ENCODE measurements around the gene NPAS3.

NPAS3 gene

DNA sequence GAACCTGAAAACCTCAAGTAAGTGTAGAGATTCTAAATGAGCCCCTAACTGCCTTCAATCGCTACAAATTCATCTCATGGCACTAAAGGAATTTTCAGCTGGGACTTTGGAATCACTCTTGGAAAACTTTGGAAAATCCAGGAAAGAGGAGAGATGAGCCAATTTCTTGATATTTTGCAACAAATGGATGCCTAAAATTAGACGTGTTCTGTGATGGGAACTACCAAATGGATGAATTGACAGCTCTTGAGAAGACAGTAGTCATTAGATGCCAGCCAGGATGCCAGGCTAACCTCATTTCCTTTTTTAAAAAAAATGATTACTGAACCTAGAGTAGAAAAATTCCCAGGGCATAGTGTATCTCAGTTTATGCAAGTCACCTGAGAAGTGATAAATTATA, 78.3 kb downstream of the NPAS3 start:
- DNase-seq = no peak

DNA sequence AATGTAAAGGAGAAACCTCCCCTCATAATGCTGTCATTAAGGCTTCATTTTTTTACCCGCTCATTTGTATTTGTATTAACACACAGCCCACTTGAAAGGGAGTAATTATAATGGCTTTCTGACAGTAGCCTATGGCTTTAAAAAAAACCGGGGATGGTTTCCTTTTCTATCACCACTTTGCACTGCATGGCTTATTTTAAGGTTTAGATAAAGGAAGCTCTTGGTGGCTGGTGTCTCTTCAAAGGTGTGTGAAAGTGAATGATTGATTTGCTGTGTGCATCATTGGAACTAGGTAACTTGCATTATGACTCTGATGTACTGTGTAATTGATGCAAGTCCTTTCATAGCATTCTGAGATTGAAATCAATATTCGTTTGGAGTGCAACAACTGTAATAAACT, 80.7 kb downstream of the NPAS3 start:
- no peak for DNase-seq

DNA sequence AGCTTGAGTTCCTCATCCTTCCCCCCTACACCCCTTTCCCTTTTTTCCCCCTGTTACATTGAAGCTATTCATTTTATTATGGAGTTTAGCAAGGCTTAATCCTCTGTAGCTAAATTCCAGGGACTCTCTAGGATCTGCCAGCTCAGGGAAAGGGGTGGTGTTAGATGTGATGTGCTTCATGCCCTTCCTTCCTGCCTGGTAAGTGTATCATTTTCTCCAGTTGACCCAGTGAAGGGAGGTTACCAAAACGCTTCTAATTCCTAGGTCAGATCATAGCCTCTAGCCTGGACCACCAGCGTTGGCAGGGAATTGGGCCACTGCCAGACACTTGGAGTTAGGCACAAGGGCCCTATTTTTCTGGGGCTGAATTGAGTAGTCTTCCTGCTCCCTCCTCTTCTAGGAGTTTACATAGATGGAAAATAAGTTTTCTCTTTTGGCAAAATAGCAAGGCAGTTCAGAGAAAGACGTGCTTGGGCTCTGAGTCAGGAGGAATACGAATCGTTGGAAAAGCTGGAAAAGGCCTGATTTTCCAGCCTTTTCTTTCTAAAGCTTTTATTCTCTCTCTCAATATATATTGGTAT, 88.3 kb downstream of the NPAS3 start:
- DNase-seq = no peak

DNA sequence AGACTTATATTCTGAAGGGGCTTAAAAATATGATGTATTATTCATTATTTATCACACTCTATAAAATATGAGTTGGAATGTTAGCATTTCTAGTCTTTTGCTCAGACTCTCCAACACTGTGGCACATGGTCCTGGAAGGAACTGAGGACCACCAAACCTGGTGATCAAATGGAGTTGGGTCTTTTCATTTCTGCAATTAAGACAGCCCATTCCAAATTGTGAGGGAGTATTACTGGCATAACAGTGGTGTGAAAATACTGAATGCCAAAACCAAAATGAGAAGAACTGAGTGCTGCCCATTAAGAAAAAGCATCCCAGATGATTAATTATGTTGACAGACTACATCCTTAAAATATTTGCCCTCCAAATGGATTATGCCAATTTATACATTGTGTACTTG, 90.8 kb downstream of the NPAS3 start:
- no peak for DNase-seq

DNA sequence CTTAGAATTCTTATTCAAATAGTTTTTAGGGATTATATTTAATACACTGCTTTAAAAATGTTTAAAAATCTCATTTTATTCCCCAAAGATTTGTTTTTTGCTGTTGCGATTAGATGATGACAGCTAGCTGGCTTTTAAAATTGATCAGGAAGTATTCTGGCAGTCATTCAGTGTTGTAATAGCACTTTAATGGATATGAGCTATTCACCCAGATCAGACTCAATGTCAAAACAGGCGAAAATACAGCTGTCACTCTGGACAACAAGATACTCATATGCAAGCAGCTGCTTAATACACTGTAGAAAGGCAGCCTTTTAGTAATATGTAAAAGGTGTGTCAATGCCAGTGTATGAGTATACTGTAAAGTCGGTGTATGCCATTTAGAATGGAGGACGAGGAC, 91.7 kb downstream of the NPAS3 start:
- no peak for DNase-seq

DNA sequence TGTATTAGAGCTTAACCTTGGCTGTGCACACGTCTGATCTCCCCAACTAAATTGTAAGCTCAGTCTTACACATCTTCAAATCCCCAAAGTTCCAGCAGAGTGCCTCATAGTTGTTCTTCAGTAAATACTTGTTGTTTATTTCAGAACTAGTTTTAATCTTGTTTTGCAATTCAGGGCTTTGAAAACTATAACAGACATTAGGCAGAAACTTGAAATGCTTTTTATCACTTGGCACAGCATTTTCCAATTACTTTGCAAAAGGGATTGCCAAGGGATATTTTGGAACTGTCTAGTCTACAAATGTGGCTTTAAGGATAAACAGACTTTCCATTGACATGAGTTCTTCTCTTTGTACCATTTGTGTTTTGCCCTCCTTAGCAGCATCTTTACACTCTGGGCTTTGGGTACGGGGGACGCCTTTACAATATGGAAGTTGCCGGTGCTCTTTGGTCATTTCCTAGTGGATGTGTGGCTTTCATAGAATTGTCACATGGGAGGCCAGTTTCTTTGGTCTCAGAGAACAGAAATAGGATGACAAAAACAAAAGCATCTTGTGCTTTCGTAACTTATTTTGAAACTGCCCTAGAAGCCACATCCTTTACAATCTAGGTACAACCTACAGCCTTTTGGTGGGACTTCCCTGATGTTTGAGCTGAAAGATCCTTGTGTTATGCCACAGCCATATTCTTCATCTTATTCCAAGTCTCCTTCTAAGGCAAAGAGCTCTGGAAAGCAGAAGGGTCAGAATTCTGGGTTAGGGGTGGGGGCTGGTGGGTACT, 96.9 kb downstream of the NPAS3 start:
- DNase-seq = no peak

DNA sequence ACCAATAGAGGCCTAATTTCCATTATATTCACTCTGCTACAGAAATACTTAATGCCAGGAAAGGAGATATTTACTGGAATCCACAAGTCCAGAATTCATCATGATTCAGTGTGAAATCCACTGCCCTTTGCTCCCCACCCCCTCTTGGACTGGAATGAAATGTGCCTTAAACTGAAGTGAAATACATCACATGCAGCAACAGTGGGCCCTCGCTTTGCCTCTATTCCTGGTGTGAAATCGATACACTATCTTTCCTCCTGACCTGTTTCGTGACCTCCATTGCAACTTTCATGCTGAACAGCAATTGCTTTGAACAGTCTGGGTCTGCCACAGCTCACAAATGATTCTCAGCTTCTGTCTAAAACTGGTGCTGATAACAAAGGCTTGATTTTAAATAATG, 100.6 kb downstream of the NPAS3 start:
- no peak for DNase-seq

DNA sequence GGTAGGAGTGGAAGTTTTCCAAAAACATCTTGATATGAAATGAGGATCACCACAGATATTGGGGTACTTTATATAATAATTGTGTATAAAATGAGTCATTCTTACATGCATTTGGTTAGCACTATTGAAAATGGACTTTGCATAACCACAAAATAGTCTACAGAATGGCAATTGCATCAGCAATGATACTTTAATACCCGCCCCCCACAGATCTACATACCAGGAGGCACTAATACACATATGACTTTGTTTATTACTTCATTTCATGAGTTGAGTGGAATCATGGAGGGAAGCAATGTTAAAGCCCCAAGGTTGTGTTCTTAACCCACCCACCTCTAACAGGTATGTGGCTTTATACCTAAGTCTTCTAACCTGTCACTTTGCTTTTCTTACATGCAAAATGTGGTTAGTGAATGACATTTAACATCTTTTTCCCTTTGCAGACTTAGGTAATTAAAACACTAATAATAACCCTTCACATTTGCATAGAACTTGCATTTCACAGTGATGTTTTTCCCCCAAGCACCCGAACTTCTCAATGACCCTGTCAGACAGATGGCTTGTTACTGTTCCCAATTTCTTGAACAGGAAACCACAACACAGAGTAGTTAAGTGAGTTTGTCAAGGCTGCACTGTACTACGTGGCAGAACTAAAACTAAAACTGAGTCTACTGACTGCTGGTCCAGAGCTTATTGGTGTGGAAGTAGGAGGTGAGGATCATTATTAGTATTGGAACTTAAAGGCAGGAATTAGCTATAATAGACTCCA, 101.9 kb downstream of the NPAS3 start:
- no peak for DNase-seq

DNA sequence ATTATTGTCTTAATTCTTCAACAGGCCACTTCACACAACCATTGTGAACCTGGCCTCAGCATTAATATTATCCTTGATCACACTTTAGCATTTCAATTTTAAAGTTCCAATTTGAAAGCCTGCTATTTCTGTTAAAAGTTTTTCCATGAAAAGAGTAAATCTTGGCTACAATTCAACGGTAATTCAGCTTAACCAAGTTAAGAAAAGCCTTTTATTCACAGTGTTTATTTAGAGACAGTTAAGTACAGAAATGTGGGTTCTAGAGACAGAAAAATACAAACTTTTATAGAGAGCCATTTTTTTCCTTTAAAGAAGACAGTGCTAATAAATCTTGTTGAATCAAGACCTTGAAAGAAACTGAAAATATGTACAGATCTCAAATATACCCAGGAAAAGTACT, 103.9 kb downstream of the NPAS3 start:
- no peak for DNase-seq

DNA sequence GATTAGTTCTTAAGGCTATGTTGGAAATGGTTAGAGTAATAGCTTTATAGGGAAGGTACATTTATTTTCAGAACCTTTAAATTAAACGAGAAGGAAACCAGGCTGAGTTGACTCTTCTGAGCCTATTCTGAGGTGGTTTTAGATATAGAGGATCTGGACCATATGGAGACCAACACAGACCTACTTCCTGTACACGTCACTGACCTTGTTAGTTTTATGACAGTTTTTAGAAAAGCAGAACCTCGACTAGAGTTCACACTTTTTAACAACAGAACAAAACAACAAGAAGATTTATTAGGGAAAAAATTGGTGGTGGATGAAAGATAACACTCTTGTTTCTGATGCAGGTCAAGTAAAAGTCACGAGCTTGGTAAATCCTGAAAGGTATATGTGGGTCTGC, 107.1 kb downstream of the NPAS3 start:
- no peak for DNase-seq

DNA sequence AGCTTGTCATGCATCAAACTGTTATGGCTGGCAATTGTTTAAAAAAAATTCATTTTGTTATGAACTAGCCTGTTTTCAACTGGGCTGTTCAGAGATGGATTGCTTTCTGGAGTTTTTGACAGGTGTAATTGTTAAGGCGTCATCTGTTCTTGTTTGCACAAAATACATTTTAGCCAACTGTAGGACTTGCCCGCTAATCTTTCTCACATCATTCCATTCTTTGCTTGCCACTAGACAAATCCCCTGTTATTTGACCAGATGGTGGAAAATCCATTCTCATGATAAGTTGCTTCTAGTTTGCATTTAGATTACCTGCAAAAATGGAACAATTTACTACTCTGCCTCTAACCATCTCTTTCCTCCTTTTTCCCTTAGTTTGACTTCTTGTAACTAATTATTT, 114.3 kb downstream of the NPAS3 start:
- DNase-seq = no peak

DNA sequence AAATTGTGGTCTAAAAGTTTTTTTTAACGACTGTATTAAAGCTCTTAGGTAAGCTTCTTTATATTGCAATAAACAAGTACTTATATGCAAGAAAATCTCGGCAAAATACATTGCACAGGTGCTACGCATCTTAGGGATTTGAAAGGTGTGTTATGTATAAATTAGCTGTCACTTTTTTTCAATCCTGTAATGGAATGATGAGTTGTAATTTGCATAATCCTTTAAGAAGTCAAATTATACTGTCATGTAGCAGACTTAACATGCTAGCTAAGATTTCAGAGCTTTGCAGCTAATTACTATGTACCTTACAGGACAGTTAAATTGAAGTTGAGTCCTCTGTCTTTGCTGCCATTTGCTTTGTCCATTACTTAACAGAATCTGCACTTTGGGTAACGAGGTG, 117.5 kb downstream of the NPAS3 start:
- DNase-seq = no peak

DNA sequence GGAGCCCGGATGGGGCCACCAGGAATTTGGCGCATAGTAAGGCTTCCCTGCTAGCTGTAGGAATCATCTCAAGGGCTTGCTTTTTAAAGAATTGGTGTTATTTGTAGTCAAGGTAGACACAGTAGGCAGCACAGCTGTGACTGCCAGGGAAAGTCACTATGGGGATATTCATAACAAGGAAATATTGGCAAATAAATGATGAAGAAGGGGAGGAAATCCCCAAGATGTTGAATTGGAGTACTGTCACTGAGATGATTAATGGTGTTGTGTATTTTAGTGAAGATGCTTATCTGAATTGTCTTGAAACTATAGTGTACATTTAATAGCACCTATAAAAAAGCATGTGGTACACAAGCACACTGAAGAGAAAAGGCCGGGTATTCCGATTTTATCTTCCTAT, 118.9 kb downstream of the NPAS3 start:
- no peak for DNase-seq

DNA sequence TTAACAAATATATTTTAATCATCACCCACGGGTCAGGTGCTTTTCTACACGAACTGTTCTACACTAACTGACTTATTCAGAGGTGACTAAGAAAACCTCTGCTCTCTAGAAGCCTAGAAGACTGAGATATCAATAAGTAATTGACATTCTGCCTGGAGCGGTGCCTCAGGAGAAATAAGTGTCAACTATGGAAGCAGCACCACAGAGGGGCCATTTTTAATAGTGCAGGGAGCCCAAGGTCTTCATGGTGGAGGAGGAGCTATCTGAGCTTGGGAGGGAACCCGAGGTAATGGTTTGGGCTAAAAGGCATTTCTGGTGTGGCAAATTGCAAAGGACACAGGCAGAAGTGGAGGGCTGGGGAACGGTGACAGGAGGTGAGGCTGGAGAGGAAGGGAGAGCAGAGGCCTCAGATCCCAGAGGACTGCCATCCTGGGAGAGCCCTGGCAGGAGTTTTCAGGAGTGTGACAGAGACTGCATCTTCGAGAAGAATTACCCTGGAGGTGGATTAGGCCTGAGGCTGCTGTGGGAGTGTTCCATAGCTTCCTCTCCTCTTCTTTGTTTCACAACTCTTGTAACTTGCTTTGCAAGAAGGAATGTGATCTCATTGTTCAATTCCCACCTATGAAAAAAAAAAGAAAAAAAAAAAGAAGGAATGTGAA, 123.1 kb downstream of the NPAS3 start:
- peak; percentile 71 for DNase-seq

DNA sequence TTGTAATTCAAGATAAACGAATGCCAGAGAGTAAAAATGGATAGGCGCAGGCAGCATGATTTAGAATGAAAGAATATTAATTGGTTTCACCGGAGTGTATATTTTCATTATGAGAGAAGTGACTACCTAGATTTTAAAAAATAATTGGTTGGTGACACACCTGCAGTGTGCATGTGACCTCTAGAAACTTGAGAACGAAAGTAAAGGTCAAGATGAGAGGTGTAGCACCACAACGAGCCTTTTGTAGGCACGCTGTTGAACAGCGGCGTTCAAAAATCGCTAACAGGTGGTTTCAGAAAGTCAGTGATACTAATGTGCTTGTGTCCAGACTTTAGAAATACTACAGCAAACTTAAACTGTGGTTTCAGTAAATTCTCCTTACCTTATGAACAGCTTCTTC, 123.8 kb downstream of the NPAS3 start:
- DNase-seq = no peak

DNA sequence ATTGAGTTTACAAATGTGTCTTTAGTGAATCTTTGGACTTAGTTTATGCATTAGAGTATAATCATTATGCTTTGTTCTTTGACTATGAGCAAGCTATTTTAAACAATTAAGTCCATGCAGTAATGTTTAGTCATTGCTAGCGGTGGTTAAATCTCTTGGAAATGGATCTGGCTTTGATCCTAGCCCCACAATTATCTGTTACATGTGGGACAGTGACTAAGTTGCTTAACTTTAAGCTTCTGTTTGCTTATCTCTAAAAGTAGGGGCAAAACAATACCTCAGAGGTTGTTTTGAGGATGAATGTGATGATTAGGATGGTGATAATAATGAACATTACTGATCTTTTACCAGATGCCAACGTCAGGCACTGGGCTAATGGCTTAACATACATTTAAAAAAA, 124.2 kb downstream of the NPAS3 start:
- peak; percentile 32 for DNase-seq

DNA sequence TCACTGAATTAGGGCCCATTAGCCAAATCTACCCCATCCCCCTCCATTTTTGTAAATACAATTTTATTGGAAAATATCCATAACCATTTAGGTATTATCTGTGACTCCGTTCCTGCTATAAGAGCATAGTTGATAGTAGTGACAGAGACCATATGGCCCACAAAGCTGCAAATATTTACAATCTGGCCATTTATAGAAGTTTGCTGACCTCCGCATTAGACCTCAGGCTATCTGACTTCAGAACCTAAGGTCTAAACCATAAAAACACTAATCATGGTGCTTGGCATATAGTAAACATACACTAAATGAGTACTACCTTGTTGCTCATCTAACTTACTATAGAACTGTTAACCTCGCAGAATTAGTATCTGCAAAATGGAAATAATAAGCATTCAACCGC, 124.8 kb downstream of the NPAS3 start:
- DNase-seq = no peak

DNA sequence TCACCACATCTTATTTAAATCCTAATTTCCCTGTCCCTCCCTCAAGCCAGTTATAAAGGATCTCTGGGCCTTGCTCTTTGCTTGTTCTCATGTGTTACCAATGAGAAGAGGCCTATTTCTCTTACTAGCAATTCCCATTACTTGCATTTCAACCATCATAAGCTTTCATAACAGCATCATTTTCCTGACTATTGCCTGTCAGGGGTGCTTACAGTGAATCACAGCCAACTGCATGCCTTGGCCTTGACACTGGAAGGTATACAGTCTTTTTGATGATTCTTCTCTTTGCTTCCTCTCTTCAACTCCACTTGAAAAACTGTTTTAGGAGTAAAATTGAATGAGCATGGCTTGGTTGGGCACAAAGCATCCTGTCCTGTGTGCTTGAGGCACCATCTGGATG, 127.0 kb downstream of the NPAS3 start:
- DNase-seq = no peak

DNA sequence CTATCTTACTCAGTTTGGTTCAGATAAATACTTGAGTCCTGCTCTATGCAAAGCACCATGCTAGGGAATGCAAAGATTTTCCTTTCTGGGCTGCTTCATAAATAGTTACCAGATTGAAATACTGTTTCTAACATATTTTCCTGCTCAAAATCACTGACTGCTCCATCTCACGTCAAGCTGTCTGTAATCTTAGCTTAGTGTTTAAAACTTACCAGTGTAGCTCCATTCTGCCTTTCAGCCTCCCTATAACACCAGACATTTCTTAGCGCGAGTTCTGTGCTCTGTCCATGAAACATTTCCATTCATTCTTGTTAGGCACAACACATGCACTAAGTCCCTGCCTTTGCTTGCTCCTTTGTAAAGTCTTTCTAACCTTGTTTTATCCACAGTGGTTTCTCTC, 129.4 kb downstream of the NPAS3 start:
- no peak for DNase-seq

DNA sequence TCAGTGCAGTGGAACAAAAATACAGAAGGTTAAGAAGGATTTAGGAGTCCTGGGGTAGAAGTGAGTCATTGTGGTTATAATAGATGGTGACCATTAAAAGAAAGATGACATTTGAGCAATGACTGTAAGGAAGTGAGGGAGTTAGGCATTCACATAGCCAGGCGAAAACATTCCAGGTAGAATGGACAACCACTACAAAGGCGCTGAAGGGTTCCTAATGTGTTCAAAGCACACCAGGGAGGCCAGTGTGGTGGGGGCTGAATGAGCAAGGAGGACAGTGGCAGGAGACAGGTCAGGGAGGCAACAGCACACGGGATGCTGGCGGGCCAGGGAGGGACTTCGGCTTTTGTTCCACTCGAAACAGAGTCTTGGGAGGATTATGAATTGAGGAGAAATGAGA, 129.9 kb downstream of the NPAS3 start:
- DNase-seq = no peak

DNA sequence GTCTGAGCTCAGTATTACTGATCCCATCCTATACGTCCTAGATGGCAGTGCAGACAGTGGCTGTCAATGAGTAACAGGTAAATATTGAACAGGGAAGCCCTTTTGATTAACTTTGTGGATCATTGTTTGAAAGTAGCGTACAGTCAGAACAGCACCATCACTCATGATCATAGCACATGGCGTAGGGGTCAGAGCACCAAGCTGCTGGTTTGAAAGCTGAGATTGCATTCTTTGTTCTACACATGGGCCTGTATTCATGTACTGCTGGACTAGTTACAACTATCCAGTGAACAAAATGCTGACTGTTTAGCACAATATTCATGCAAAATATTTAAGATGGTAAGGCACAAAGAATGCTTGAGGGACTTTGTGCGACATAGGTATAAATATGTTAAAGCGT, 131.8 kb downstream of the NPAS3 start:
- no peak for DNase-seq

DNA sequence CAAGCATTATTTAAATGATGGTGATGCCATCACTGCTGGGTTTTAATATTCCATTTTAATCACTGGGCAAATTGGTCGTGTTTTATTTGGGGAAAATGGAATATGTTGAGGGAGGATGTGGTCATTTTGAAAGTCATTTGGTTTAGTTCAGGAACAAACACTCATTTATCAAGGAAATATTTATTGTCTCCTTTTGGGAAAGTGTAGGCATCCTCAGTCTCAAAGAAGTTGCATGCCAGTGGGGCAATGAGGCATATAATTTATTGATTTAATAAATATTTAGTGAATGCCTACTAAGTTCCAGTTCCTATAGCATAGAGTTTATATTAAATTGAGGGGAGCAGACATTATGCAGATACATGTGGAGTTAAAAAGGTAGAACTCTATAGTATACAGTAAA, 134.3 kb downstream of the NPAS3 start:
- no peak for DNase-seq

DNA sequence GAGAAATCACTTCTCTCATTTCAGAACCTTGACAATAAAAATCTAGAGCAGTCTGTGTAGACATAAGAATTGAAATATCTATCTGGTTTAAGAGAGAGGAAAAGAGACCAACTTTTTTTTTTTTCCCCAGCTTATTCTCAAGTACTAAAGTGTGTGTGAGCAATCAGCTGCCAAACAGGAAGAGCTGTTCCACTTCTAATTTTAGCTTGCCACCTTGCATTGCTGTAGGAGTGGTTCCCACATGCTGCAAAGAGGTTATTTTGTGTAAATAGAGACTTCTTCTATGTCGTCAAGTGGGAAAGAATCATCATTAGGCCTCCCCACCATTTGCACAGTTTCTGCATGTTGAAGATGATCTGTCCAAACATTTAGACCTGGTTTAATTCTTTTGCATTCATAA, 142.6 kb downstream of the NPAS3 start:
- DNase-seq = no peak

DNA sequence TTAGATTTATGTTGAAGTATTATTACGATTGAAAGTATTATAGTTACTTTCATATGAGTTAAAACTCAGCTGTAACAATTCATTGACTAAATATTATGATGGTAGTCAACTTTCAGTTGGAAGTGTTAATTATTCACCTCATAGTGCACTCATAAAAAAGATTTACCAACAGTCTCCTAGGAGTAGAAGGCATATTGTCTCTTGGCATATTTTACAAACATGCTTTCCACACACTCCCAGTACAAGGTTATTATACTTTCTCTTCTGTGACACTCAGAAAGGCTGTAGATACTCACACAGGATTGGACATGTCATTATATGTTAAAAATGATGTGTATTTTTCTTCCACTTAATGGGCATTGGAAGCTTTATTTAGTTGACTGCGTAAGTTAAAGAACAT, 147.1 kb downstream of the NPAS3 start:
- DNase-seq = no peak

Measured in NCI-H226 (cell line).